HepG2 (cell line): ENCODE data around the gene C11orf86. TPM values are rescaled to one million over a fixed set of nuclear protein-coding genes. Genes with fewer than 3 reads are reported as not detected.

Experiments used
- BCL6 ChIP-seq: IDR thresholded peaks from 2 replicates; pipeline ENCODE4 v1.6.1; 2016; ENCODE audit warnings: missing genetic modification reagents, missing compliant biosample characterization
- JDP2 ChIP-seq: sonication (generic); formaldehyde crosslinking; IDR thresholded peaks from 2 replicates; pipeline ENCODE4 v1.8.1; 2022; ENCODE audit warnings: missing genetic modification reagents, borderline replicate concordance
- JUND ChIP-seq: sonication (generic); formaldehyde crosslinking; IDR thresholded peaks from 2 replicates; pipeline ENCODE4 v1.8.0; 2022; ENCODE audit warnings: mild to moderate bottlenecking, missing genetic modification reagents
- KLF11 ChIP-seq: IDR thresholded peaks from 2 replicates; pipeline ENCODE4 v1.6.1; 2016; ENCODE audit warnings: missing compliant biosample characterization
- NFRKB ChIP-seq: fragments of 450-650 bp; IDR thresholded peaks from 2 replicates; pipeline ENCODE4 v1.6.1; 2017
- PAXIP1 ChIP-seq: sonication (generic); formaldehyde crosslinking; conservative IDR thresholded peaks from 2 replicates; pipeline ENCODE4 v1.4.0; 2020; ENCODE audit warnings: mild to moderate bottlenecking, missing genetic modification reagents, moderate library complexity
- PITX1 ChIP-seq: sonication (generic); formaldehyde crosslinking; IDR thresholded peaks from 2 replicates; pipeline ENCODE4 v1.5.1; 2020; ENCODE audit warnings: mild to moderate bottlenecking, missing genetic modification reagents
- POGK ChIP-seq: sonication (generic); formaldehyde crosslinking; conservative IDR thresholded peaks from 2 replicates; pipeline ENCODE4 v1.8.0; 2022; ENCODE audit warnings: mild to moderate bottlenecking, moderate library complexity, missing genetic modification reagents
- SAP130 ChIP-seq: IDR thresholded peaks from 2 replicates; pipeline ENCODE4 v1.6.1; 2016; ENCODE audit warnings: low read depth
- SMARCE1 ChIP-seq: fragments of 450-650 bp; IDR thresholded peaks from 2 replicates; pipeline ENCODE4 v1.6.1; 2017; ENCODE audit warnings: borderline replicate concordance
- SUZ12 ChIP-seq: fragments of 150-350 bp; IDR thresholded peaks from 2 replicates; pipeline ENCODE4 v1.6.1; 2014; ENCODE audit warnings: low read depth, low read length
- ZBTB33 ChIP-seq: sonication (generic); formaldehyde crosslinking; IDR thresholded peaks from 2 replicates; pipeline ENCODE4 v1.4.0; 2020; ENCODE audit warnings: missing genetic modification reagents
- ZFY ChIP-seq: sonication (generic); formaldehyde crosslinking; IDR thresholded peaks from 2 replicates; pipeline ENCODE4 v1.4.0; 2020; ENCODE audit warnings: missing genetic modification reagents
- ZNF263 ChIP-seq: sonication (generic); formaldehyde crosslinking; IDR thresholded peaks from 2 replicates; pipeline ENCODE4 v1.4.0; 2020; ENCODE audit warnings: missing genetic modification reagents
- ZNF296 ChIP-seq: sonication (generic); formaldehyde crosslinking; conservative IDR thresholded peaks from 2 replicates; pipeline ENCODE4 v1.5.0; 2020; ENCODE audit warnings: mild to moderate bottlenecking, missing genetic modification reagents
- polyA plus RNA-seq, 8 experiments: library from polyadenylated mRNA; depleted of rRNA in 3 of 8; stranded (reverse) in 7 of 8; unstranded in 1 of 8; fragments of >200 nt; fragmentation: Illumina TruSeq in 4 of 8; extraction: Trizol in 4 of 8; gene quantifications; 2 replicates each; pipeline versions ENCODE4 v1.2.1 to v1.2.3, GENCODE V29; 2011 to 2016; ENCODE audit warnings: low read depth in 4 of 8, missing spikeins in 1 of 8, mixed read lengths in 1 of 8; ENCODE audit not compliant: insufficient read depth in 1 of 8
- total RNA-seq, 5 experiments: library from RNA; depleted of rRNA; stranded (reverse); fragments of >200 nt; fragmentation: Illumina TruSeq; extraction: Trizol; gene quantifications; 2 replicates each; pipeline ENCODE4 v1.2.3, GENCODE V29; 2016; ENCODE audit warnings: low read depth in 1 of 5
- TF ChIP-seq, protein P1 (sequence below): sonication (generic); formaldehyde crosslinking; IDR thresholded peaks from 2 replicates; pipeline ENCODE4 v1.8.1; 2023; ENCODE audit warnings: missing genetic modification reagents, inconsistent platforms, borderline replicate concordance
- TF ChIP-seq, protein P2 (sequence below): sonication (generic); formaldehyde crosslinking; conservative IDR thresholded peaks from 2 replicates; pipeline ENCODE4 v1.4.0; 2020; ENCODE audit warnings: missing genetic modification reagents
- TF ChIP-seq, protein P3 (sequence below): IDR thresholded peaks from 2 replicates; pipeline ENCODE4 v1.6.1; 2016; ENCODE audit warnings: missing biosample characterization, missing genetic modification reagents, low read depth

C11orf86 gene
- total and polyA plus RNA-seq, 2 of the 13 experiments (the other 11 are each of a cell fraction or from before 2014, with no cell fraction given): 0.11 to 0.18 TPM

DNA sequence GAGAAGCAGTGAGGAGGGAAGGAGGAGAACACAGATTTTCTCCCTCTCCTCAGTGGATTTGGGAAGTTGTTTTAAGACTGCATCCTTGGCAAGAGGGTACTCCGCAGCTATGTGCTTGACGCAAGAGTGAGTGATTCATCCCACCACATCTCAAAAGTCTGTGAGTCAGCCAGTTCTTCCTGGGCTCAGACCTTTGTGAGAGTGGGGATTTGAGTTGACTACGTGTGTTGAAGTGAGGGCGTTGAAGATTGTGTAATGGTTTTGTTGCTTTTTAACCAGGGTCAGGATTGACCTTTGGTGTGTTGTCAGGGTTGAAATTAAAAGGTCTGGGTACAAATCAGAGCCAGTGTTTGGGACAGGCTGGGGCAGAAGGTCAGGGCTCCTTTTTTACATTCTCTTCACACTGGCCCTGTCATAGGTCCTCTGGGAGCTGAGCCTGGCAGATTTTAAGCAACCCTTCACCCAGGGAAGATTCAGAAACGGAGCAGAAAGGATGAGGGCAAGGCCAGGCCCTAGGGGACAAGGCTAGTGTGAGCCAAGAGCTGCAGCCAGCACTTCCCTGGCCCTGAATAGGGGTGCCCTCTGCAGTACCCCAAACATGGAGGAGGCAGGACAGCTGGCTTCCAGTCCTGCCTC, 4.2 kb upstream of the C11orf86 start (continued):
- TF ChIP-seq, protein P1, sequence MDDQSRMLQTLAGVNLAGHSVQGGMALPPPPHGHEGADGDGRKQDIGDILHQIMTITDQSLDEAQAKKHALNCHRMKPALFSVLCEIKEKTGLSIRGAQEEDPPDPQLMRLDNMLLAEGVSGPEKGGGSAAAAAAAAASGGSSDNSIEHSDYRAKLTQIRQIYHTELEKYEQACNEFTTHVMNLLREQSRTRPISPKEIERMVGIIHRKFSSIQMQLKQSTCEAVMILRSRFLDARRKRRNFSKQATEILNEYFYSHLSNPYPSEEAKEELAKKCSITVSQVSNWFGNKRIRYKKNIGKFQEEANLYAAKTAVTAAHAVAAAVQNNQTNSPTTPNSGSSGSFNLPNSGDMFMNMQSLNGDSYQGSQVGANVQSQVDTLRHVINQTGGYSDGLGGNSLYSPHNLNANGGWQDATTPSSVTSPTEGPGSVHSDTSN (CRISPR knock-in tag): no peak
- TF ChIP-seq POGK (CRISPR knock-in tag): no peak
- TF ChIP-seq, protein P2, sequence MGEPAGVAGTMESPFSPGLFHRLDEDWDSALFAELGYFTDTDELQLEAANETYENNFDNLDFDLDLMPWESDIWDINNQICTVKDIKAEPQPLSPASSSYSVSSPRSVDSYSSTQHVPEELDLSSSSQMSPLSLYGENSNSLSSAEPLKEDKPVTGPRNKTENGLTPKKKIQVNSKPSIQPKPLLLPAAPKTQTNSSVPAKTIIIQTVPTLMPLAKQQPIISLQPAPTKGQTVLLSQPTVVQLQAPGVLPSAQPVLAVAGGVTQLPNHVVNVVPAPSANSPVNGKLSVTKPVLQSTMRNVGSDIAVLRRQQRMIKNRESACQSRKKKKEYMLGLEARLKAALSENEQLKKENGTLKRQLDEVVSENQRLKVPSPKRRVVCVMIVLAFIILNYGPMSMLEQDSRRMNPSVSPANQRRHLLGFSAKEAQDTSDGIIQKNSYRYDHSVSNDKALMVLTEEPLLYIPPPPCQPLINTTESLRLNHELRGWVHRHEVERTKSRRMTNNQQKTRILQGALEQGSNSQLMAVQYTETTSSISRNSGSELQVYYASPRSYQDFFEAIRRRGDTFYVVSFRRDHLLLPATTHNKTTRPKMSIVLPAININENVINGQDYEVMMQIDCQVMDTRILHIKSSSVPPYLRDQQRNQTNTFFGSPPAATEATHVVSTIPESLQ (CRISPR knock-in tag): no peak
- no peak for TF ChIP-seq ZFY (CRISPR knock-in tag)
- peak; percentile 11; the same call in 1 of the 2 replicates for TF ChIP-seq ZBTB33 (CRISPR knock-in tag)
- no peak for TF ChIP-seq SUZ12
- peak; percentile 92 for TF ChIP-seq JUND (CRISPR knock-in tag)
- TF ChIP-seq ZNF296: no peak
- peak; percentile 79; the same call in 1 of the 2 replicates for TF ChIP-seq KLF11 (CRISPR knock-in tag)
- peak; percentile 91 for TF ChIP-seq PITX1 (CRISPR knock-in tag)
- peak; percentile 84 for TF ChIP-seq BCL6 (CRISPR knock-in tag)
- no peak for TF ChIP-seq NFRKB
- TF ChIP-seq SAP130 (CRISPR knock-in tag): peak; percentile 93
- TF ChIP-seq PAXIP1 (CRISPR knock-in tag): peak; percentile 97
- no peak for TF ChIP-seq SMARCE1
- TF ChIP-seq ZNF263 (CRISPR knock-in tag): peak; percentile 74; the same call in 1 of the 2 replicates
- TF ChIP-seq, protein P3, sequence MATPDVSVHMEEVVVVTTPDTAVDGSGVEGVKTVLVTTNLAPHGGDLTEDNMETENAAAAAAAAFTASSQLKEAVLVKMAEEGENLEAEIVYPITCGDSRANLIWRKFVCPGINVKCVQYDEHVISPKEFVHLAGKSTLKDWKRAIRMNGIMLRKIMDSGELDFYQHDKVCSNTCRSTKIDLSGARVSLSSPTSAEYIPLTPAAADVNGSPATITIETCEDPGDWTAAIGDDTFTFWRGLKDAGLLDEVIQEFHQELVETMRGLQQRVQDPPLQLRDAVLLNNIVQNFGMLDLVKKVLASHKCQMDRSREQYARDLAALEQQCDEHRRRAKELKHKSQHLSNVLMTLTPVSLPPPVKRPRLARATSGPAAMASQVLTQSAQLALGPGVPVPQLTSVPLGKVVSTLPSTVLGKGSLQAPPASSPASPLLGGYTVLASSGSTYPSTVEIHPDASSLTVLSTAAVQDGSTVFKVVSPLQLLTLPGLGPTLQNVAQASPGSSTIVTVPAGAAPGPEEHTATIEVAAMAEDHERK (CRISPR knock-in tag): no peak
- TF ChIP-seq JDP2 (CRISPR knock-in tag): no peak
